ENCODE data around the gene TTC22. TPM values are rescaled to one million over a fixed set of nuclear protein-coding genes. Genes with fewer than 3 reads are reported as not detected.

Gene TTC22
- total RNA-seq, 1 donor from 2014 or later, result not detected

DNA sequence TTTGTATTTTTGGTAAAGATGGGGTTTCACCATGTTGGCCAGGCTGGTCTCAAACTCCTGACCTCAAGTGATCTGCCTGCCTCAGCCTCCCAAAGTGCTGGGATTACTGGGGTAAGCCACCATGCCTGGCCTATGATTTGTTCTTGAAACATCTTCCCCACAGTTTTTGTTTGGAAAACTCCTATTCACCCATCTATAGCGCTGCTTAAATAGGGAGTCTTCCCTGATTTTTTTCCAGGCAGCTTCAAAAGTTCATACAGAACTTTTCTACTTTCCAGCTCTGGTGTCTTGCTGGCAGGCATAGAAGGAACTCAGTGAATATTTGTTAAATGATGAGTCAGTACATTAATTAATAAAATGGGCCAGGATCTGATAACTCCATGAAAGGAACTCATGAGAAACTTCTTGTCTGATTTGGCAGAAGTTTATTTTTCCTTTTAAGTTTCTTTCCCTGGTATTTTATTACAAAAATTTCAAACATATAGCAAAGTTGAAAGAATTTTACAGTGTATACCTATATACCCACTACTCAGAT lies 33.0 kb upstream of the TTC22 start:
- DNase-seq (ENCODE audit: low read depth in 2 of 2), result no peak

DNA sequence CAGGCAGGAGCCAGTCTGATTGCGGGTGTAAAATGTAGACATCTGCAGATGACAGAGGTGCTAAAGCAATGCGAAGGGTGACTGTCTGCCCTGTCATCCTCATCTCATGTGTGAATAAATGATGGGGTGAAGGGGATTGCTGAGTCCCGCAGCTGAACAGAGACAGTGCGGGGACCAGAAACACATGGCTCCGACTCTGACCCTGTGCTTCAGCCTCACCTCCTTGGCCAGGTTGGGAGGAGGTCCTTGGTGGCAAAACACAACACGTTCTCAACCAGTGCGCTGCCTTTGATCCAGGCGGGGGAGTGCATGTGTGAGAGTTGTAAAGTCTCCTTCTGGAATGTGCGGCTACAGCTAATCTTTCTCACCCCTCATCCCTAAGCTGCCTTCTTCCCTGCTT lies 32.0 kb upstream of the TTC22 start:
- DNase-seq (ENCODE audit: low read depth in 2 of 2), result no peak

DNA sequence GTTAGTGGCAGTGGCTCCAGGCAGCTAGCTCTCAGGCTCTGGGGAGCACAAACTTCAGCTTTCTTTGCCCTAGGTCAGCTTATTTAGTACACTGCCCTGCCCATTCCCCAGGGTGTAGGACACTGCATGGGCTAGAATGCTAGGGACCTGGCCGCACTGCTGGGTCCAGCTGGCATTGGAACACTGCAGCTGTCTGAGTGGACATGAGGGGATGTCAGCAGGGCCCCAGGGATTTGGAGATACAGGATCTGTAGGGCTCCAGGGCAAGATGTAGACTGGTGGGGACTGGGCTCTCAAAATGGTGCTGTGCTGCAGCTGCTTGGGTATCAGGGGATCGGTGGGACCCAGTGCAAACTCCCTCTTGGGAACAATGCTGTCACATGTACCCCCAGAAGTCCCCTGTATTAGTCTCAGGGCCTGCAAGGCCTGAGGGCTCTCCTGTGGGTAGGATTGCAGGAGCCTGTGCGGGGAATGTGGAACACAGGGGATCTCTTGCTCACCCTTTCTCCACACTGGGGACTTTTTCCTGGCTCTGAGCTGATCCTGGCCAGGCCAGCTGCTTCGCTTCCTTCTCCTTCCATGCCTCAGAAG lies 25.2 kb upstream of the TTC22 start:
- DNase-seq (ENCODE audit: low read depth in 2 of 2), result no peak

DNA sequence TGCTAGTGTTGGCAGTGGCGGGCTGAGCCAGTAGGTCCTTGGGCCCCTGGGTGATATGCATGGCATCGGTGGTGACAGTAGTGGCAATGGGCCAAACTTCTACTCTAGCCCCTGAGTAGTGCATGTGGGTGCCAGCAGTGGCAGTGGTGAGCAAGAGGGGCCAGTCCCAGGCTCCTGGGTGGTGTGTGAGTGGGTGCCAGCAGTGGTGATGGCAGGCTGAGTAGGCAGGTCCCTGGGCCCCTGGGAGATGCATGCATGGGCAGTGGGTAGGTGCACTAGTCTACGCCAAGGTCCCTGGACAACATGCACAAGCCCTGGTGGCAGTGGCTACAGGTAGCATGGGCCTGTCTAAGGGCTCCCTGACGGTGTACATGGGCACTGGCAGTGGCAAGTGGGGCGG lies 24.6 kb upstream of the TTC22 start:
- DNase-seq (ENCODE audit: low read depth in 2 of 2), result no peak

DNA sequence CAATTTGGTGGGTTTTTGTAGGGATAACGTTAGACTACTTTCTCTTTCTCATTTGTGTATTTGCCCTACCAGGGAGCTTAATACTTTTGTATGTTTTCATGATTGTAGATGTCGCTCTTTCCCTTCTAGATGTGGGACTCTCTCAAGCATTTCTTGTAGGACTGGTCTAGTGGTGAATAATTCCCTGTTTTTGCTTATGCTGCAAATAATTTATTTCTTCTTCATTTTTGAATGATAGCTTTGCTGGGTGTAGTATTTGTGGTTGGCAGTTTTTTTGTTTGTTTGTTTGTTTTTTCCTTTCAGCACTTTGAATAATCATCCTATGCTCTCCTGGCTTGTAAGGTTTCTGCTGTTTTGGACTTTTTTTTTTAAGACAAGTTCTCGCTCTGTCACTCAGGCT lies 22.5 kb upstream of the TTC22 start:
- DNase-seq (ENCODE audit: low read depth in 2 of 2), result no peak

DNA sequence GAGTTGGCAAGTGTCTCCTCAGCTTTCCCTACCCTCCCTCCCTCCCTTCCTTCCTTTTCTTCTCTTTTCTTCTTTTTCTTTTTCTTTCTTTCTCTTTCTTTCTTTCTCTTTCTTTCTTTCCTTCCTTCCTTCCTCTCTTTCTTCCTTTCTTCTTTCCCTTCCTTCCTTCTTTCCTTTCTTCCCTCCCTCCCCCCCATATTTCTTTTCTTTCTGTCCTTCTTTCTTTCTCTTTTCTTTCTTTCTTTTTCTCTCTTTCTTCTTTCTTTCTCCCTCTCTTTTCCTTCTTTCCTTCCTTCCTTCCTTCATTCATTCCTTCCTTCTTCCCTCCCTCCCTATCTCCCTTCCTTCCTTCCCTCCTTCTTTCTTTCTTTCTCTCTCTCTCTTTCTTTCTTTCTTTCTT lies 18.6 kb upstream of the TTC22 start:
- no peak for DNase-seq (ENCODE audit: low read depth in 2 of 2)

DNA sequence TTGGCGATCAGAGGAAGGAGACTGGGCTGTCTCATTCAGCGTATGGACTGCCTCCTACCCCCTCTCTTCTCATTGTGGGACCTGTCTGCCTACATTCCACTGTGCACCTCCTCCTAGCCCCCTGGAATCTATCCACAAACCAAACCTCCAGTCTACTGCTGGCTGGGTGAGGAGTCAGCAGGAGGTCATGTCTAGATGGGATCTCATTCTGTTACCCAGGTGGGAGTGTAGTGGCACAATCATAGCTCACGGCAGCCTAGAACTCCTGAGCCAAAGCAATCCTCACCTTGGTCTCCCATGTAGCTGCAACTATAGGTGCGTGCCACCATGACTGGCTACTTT lies 18.0 kb upstream of the TTC22 start:
- DNase-seq (ENCODE audit: low read depth in 2 of 2), result no peak

DNA sequence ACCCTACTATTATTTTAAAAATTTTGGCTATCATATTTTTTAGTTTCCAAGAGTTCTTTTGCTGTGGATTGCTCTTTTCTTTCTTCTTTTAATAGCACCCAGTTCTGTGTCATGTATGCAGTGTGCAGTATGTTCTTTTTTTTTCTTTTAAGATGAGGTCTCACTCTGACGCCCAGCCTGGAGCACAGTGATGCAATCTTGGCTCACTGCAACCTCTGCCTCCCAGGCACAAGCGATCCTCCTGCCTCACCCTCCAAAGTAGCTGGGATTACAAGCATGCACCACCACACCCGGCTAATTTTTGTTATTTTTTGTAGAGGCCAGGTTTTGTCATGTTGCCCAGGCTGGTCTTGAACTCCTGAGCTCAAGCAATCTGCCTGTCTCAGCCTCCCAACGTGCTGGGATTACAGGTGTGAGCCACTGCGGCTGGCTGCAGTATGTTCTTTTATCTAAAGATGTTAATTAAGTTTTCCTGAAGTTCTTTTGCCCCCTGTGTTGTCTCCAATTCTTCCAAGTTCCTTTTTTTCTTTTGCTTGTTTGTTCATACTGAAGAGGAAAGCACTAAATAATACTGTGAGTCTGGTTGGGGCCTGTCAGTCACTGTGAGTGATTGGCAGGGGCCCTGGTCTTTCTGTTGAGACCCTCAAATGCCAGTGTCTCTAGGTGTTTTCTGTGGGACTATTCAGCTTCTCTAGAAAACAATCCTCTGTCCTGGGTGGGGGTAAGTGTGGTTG lies 17.5 kb upstream of the TTC22 start:
- no peak for DNase-seq (ENCODE audit: low read depth in 2 of 2)

DNA sequence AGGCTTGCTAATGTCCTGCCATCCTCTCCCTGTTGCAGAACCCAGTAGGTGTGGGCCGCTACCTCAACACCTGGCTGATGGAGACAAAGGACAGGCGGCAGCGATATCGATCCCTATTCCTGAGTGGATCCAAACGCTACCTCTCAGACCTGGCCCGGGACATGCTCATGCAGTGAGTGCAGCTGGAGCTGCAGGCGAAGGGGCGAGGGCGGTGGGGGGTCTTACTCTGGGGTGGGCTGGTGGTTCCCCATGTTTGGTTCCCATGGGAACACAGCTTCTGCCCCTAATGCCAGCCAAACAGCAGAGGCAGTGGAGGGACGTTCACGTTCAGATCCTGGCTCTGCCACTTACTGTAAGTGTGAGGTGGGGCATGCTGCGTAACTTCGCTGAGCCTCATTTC lies 15.8 kb upstream of the TTC22 start:
- no peak for DNase-seq (ENCODE audit: low read depth in 2 of 2)

DNA sequence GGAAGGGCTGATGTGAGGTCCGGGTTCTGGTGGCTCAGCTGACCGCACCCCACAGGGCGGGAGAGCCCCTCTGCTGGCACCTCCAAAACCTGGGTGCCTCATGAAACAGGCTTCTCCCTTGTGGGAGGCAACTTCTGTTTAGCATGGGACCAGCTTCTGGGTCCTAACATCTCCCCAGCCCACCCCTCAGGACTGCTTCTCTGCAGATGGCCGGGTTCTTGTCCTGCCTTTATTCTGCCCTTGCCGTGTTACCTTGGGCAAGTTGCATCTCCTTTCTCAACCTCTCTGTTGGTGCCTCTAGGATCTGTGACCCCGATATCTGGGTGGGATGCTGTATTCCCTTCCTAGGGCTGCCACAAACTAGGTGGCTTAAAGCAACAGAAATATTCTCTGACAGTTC lies 15.0 kb upstream of the TTC22 start:
- no peak for DNase-seq (ENCODE audit: low read depth in 2 of 2)

DNA sequence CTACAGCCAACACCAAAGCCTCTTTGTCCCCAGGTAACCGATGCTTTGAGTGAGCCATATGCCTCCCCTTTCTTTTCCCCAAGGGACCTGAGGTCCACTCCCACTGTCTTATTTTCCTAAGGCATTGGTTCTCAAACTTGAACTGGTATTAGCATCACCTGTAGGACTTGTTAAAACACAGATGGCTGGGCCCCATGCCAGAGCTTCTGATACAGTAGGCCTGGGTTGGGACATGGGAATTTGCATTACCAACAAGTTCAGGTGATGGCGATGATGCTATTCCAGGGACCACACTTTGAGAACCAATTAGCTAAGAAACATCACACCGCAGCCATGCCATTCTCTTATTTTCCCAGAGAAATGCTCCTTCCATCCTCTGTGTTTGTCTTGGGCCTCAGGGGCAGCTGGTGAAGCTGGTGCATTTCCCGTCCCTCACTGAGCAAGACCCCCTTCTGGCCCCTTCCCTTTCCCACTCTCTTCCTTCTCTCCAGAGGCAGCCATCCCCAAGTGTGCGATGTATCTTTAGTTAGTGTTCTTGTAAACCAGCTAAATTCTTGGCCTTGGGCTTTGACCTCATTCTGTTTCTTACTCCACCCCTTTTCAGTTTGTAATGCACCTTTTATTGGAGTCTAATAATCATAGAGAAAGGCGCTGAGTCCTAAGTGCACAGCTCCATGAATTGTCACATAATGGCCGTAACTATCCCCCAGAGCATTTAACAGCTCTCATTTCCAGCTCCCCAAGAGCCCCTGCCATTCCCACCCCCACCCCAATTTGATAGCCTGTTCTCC lies 14.2 kb upstream of the TTC22 start:
- DNase-seq (ENCODE audit: low read depth in 2 of 2), result no peak

DNA sequence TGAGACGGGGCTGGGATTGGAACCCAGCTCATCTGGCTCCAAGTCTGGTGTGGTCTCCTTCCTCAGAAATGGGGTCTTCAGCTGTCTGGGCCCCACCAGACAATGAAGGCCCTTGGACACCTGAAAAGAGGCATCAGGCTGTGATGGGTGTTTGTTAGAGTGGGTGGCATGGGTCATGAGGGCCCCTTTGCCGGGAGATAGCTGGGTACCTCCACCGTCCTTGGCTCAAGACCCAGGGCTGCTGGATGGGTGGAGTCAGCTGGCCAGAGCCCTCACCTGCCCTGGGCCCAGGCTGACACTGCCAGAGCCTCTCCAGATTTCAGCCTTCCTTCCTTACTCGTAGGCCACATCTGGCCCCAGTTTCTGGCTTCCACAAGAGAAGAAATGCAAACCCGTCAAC lies 13.4 kb upstream of the TTC22 start:
- DNase-seq (ENCODE audit: low read depth in 2 of 2), result no peak

DNA sequence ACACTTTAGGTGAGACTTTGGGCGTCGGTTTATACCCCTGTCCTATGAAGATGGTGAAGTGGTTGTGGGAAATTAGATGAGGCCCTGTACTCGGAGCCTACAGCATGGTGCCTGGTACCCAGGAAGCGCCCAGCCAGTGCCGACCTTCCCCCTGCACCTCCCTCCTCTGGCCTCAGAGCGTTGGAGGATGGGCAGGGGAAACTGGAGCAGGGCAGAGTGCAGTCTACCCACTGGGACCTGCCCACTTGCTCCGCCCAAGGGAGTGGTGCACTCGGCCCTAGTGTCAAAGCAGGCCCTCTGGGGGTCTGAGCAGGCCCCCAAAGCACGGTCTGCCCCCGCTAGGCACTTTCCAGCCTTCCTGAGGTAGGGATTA lies 13.0 kb upstream of the TTC22 start:
- no peak for DNase-seq (ENCODE audit: low read depth in 2 of 2)

DNA sequence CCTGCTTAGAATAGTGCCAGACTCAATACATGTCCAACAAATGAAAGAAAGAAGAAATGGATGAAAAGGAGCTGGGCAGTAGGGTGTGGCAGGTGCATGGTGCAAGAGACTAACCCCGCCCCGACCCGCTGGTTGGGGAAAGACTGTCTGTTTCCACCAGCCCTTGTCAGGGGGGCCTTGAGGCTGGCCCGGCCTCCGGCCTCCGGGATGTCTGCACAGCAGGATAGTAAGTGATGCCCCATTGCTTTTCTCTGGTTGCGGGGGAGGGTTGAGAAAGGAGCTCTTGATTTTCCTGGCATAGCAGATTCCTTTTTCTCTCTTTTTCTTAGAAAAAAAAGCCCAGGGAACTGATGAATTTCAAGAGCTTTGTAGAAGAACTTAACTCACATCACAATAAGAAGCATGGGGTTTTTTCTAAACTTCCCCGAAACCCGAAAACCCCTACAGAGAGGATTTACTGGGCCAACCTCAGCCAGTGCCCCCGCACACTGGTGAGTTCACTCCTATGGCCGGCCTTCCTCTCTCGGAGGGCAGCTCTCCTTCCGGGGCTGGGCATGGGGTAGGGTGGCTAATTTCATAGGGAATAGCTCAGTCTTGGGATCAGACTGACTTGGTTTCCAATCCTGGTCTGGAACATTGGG lies 12.5 kb upstream of the TTC22 start:
- no peak for DNase-seq (ENCODE audit: low read depth in 2 of 2)

DNA sequence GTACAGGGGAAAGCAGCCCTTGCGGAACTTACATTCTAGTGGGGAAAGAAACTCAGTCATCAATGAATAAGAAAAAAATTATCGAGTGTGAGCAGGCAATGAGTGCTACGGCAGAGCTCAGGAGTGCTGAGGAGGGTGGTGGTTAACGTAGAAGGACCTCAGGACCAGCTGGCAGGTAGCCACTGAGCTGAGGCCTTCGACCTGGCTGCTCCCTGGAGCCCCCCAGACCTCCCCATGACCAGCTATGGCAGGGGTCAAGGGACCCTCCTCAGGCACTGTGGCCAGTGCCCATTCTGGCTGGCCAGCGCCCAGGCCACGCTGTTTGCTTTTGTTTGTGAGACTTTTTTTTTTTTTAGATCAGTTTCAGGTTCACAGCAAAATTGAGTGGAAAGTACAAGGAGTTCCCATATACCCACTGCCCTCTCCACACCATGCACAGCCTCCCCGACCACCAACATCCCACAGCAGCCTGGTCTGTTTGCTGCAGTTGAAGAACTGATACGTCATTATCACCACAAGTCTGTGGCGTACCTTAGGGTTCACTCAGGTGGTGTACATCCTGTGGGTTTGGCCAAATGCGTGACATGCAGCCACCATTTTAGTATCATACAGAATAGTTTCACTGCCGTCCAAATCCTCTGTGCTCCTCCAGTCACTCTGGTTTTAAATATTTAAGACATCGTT lies 11.8 kb upstream of the TTC22 start:
- no peak for DNase-seq (ENCODE audit: low read depth in 2 of 2)

DNA sequence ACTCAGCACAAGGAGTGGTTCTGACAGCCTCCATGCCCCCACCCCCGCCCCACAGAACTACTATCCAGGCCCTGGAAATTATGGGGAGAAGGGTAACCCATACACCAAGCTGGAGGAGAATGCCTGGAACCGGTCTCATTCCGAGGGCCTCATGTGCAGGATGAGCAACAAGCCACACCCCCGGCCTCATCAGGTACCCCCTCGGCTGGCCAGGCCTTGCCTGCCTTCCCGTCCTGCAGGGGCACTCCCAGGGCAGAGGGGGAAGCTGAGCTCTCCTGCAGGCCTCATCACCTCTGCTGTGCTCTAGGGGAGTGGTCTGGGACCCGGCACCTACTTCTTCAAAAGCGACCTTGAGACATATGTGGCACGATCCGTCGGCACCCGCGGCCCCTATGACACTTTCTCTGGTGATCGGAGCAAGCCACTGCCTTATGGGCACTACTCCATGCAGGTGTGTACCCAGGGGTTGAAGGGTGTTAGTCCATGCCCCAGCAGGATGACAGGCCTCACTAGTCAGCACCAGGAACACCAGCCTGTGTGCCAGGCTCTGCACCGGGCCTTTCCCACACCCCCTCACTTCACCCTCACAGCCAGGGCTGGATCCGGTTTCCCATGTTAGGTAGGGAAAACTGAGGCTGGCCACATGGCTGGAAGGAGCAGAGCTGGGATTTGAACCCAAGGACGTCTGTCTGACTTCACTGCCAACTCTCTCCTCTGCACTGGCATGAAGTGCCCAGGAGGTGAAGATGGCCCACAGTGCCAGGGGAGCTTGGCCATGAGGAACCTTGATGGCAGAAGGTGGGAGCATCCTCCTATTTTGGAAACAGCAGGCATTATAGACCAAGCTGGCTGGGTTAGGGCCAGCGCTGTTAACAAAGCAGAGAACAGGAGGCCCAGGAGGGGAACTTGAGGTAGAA lies 10.9 kb upstream of the TTC22 start:
- DNase-seq (ENCODE audit: low read depth in 2 of 2), result no peak

DNA sequence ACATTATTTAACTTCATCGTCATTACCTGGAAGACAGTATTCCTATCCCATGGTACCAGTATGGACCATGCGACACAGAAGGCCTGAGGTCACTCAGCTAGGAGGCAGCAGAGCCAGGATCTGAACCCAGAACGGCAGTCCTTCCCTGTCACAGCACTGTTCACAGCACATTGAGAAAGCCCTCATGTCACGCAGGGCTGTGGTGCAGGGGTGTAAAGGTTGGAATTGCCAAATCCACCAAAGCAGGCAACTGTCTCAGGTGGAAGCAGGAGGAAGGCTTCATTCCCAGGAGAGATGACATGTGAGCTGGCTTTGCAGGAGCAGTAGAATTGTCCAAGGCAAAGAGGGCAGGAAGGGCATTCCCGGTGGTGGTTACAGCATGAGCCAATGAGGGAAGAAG lies 9.9 kb upstream of the TTC22 start:
- DNase-seq (ENCODE audit: low read depth in 2 of 2), result no peak

DNA sequence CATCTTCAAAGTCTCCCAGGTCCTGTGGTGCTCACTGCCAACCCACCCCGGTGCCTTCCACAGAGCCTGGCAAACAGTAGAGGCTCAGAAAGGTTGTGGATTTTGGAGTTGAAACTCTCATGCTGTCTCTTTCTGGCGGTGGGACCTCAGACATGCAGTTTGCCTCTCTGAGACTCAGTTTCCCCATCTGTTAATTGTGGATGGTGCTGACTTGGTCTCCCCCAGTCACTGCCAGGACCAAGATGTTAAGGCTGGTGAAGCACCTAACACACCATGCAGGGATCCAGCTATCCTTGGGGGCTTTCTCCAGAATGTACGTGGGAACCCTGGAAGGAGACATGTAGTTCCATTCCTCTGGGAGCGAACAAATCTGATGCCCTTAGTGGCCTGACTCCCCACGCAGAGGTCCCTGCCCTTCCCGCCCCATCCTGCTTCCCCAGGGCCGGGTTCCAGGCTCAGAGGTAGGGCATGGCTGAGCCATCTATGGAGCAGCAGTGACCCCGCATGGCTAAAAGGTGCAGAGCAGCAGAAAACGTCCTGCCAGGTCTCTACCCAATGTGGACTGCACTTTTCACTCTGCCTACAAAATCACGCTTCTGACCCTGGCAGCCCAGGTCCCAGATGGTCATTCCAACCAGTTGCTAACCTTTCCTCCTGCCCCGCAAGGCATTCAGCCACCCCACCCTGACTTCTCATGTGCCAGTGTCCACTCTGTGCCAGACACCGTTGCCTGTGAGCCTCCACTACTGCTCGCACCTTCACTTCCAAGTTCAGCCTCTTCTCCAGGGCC lies 9.2 kb upstream of the TTC22 start:
- DNase-seq (ENCODE audit: low read depth in 2 of 2), result peak; percentile 20 to 48

DNA sequence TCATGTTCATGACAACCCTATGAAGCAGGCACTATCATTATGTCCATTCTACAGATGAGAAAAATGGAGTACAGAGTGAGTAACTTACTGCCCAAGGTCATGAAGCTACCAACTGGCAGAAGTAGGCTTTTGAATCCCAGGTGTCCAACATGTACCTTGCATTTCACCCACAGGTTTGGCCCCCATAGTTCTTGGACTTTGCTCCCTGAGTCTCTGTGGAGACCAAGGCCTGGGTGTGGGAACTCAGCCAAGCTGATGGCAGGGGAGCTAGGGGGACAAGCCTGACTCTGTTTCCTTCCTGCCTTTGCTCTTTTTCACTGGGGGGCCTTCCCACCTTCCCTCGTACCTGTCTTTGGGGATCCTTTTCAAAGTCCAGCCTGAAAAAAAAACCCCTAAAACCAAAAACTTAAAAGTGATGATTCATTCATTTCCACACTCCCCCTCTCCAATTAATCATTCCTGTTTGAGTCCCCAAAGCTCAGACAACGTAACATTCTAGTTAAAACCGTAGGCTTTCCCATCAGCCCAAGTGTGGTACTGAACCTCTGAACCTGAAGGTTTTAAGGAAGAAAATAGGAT lies 8.5 kb upstream of the TTC22 start:
- no peak for DNase-seq (ENCODE audit: low read depth in 2 of 2)

All from dermis microvascular lymphatic vessel endothelial cell (primary cell).